Stimulated activated CD4-positive, alpha-beta T cell treated with anti-CD3 and anti-CD28 coated beads, Interleukin-4, amount 100 ng/mL, for 24 hours (primary cell): ENCODE data around the gene UBE2J1.

Experiments
- DNase-seq: peaks from one replicate; pipeline ENCODE4 v3.0.0-alpha.2; 2020

Gene UBE2J1

DNA sequence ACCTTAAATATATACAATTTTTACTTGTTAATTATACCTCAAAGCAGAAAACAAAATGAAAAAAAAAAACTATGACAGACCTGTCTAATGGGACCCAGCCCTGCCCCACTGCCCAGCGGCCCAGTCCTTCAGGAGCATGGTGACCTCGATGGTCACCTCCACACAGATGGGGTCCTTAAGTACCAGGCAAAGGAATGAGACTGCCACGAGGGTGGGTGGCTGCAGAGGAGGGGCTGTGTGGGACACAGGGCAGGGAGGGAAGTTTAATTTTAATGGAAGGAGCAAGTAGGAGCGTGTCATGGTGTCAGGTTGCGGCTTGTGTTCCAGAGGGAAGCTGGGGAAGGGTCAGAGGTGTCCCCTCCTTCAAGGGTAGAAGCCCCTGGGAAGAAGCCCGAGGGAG lies 66.0 kb downstream of the UBE2J1 start:
- DNase-seq = no peak

GRCh38 chr6:89284963-89285735 lies 67.4 kb downstream of the UBE2J1 start:
- no peak for DNase-seq

DNA sequence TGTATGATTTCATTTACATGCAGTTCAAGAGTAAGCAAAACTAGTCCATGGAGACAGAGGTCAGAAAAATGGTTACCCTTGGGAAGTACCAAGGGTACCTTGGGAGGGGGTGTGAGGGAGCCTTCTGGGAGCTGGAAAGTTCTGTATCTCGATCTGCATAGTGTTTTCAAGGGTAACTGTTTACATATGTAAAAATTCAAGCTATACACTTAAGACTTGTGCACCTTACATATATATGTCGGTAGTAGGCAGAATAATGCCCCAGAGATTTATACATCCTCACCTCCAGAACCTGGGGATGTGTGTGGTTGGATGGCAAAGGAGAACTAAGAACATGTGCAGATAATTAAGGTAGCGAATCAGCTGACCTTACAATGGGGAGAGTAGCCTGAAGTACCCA lies 68.4 kb downstream of the UBE2J1 start:
- DNase-seq = no peak

DNA sequence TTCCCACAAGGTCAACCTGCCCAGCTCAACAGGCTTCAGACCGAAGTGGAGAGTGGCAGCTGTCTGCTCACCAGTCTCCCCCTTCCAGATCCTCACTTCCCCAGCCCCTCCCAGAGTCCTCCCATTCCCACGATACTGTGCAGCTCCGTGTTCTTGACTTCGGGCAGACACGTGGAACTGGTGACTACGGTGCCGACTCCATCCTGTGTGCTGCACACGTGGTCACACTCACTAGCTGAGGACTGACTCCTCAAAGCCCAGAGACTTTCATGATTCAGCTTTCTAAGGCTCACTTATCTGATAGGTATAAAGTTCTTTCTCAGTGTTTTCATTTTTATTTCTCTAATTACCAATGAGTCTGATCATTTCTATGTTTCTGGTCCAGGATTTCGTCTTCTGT lies 69.8 kb downstream of the UBE2J1 start:
- no peak for DNase-seq

GRCh38 chr6:89281779-89282246 lies 70.7 kb downstream of the UBE2J1 start:
- peak; percentile 45 for DNase-seq

GRCh38 chr6:89278956-89279355 lies 73.6 kb downstream of the UBE2J1 start:
- no peak for DNase-seq
